ENCODE measurements around the gene FUT7.
"Not testable (repeated sequence)": the region's sequence is repeated elsewhere in the genome, so short reads cannot be mapped to it uniquely, and the experiment has no call there.

FUT7 gene

DNA sequence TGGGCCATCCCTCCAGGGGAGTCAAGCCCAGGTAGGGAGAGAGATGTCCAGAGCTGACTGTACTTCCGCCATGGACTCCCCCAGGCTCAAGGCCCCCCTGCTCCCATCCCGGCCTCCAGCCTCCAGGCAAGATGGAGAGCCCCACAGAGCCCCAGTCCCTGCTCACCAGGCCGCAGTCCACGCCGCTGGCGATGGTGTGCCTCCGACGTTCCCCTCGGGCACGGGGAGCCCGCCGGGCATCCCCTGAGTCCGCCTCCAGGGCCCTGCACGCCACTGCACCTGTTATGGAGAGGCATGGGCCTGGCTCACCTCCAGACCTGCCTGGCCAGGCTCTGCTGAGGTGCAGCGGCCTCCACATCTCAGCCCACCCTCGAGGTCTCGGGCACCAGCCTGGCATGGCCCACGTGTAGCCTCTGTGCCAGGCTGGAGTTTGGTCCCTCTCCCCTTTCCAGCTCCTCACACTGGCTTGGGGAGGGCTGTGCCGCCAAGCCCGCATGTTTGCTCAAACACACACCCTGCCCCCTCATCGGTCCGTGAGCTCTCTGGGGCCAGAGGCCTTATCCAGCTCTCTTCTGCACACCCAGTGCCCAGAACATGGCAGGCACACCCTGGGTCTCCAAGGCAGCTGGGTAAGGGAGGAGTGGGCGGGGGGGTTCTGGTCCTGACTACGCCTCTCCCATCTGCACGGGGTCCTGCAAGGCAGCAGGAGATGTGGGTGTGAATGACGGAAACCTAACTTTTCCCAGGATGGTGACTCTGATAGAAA lies 34.4 kb upstream of the FUT7 start:
- DNase-seq: no peak

DNA sequence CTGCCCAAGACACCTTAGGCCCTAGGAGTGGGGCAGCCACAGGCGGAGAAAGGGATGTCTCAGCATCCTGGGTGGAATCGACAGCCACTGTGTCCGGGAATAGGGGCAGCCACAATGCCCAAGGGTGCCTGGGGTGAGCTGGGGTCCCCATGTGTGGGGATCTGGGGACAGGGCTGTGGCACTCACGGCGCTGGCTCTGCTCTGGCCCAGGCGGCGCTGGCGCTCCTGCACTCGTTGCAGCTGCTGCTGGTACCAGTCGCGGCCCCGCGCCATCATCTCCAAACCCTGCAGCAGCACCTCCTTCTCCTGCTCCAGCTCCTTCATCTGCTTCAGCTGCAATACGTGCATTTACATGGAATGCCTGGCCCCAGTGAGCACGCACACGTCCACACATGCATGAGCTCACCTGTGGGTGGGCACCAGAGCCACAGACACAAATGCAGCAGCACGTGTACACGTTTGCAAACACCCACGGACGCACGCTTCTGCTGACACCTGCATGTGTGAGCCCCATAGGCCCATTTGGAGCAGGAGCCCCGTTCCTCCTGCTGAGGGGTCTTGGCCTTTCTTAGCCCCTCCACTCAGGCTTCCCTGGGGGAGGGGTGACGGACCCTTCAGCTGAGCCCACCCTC lies 33.6 kb upstream of the FUT7 start:
- no peak for DNase-seq

DNA sequence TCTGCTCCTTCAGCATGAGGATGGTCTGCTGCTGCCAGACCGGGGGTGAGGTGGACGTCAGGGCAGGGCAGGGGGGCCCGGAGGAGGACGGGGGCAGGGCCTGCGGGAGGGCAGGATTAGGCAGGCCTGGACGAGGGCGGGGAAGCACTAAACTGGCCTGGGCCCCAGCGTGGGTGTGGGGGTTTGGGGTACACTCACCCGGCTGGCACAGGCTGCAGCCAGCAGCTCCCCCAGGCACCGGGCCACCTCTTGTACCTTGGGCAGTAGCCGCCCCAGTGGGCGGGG lies 32.9 kb upstream of the FUT7 start:
- no peak for DNase-seq

DNA sequence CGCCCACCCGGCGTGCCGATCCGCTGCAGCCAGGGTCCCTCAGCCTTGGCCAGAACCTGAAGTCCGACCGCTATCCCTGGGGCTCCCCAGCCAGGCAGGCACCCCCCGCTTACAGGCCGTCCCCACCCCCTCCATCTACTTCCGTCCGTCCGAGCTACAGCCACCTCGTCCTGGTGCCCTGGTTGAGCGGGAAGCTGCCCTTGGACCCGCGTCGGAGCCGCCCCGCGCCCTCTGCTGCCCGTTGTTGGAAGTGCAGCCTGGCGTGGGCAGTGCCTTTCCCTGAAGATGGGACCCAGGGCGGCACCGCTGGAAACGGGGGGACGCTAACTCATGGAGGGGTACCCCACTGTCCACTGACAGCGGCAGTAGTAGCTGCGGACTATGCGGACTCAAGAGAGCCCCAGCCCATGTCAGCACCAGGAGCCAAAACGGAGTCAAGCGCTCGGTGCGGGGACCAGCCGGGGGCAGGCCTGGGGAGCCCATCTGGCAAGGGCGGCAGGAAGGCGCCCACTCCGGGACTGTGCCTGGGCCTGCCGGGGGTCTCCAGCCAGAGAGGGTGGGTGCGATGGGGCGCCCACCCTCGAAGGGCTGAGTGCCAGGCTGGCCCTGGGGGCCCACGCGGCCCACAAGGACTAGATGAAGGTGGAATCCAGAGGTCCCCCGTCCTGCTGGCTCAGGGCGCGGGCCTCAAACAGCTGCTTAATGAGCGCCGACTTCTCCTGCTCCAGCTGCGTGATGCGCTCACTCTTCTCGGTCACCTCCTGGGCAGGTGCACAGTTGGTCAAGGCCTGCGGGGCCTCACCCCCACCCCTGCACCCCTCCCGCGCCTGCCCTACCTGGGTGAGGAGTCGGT lies 32.4 kb upstream of the FUT7 start:
- DNase-seq: peak; percentile 68 to 84 (median 81)

DNA sequence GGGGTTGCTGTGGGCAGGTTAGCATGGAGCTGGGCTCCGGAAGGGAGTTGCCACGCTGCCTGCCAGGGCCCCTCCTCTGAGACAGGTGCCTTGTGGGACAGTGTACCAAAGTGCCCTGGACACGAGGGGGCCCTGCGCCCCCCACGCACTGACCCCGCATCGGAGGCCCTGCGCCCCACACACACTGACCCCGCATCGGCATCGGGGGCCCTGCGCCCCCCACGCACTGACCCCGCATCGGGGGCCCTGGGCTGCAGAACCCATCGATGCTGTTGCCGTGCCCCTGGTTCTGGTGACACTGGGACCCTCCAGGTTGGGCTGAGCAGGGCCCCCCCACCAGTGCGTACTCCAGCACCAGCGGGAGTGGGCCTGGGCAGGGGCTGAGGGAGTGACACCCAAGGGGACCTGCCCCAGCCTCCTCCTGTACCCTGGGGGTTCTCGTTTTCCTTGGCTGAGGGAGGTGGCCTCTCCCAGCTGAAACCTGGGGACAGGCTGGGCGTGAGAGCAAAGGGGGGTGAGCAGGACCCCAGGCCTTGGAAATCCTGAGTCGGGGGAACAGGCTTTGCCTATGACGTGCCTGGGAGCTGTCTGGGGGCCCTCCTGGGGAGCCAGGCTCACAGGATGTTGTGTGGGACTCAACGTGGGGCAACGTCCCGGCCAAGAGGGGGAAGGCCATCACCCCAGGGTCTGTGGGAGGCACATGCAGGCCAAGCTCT lies 31.6 kb upstream of the FUT7 start:
- DNase-seq: no peak

DNA sequence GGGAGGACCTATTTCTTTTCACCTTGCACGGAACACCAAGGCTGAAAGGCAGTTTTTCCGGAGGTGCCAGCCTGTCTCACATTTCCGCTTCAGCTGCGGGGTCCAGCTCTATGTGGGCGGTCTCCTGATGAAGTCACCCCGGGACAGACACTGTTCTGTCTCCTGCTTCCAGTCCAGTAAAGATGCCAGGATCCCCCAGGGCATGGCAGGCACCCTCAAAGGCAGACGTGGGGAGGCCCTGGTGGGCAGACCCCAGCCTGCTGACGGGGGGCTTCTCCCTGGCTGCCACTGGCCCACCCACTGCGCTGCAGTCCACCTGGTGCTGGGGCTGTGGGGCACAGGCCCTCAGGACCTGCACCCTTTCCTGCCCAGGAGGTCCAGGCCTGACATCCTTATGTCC lies 30.9 kb upstream of the FUT7 start:
- not testable (repeated sequence) for DNase-seq

DNA sequence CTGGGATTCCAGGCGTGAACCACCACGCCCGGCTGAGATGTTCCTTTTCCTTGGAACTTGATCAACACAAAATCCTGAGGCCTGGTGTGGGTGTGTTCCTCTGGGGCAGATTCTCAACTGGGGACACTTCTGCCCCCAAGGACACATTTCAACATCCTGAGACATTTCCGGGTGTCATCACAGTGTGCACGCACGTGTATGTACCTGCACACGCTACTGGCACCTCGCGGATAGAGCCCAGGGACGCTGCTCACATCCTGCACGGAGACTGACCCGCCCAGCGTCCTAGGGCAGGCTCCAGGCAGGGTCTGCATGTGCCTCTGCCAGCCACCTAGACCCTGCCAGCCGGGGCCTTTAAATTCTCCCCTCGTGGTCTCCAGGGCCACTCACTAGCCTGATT lies 30.5 kb upstream of the FUT7 start:
- DNase-seq: no peak

DNA sequence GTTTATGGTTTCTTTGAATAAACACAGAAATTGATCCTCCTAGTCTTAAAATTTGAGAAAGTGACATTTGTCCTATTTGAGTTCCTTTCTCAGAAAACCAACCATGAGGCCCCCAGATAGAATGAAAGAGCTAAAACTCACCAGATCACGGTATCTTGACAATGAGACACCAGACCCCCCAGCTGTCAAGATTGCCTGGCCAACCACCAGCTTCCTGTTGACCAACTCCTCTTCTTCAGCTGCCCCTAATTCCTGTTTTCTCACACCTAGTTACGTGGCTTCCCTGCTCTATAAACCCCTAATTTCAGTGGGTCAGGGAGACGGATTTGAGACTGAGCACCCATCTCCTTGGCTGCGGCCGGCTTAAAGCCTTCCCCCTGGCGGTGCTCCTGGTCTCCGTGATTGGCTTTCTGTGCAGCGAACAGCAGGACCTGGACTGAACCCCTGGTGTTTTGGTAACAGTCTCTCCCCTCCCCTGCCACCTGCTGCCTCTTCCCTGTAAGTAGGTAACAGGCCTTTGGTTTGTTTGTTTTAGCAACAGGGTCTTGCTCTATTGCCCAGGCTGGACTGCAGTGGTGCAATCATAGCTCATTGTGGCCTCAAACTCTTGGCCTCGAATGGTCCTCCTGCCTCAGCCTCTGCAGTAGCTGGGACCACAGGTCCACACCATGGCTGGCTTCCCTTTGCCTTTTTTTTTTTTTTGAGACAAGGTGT lies 26.8 kb upstream of the FUT7 start:
- no peak for DNase-seq

DNA sequence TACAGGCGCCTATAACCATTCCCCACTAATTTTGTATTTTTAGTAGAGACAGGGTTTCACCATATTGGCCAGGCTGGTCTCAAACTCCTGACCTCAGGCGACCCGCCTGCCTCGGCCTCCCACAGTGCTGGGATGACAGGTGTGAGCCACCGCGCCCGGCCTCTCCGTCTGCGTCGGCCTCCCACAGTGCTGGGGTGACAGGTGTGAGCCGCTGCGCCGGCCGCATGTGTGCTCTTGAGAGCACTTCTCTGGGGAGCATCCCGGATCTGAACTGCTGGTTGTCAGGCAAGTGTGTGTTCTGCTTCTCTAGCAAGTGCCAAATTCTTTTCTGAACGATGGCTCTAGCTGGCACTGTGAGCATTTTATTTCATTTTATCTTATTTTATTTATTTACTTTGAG lies 25.7 kb upstream of the FUT7 start:
- no peak for DNase-seq

DNA sequence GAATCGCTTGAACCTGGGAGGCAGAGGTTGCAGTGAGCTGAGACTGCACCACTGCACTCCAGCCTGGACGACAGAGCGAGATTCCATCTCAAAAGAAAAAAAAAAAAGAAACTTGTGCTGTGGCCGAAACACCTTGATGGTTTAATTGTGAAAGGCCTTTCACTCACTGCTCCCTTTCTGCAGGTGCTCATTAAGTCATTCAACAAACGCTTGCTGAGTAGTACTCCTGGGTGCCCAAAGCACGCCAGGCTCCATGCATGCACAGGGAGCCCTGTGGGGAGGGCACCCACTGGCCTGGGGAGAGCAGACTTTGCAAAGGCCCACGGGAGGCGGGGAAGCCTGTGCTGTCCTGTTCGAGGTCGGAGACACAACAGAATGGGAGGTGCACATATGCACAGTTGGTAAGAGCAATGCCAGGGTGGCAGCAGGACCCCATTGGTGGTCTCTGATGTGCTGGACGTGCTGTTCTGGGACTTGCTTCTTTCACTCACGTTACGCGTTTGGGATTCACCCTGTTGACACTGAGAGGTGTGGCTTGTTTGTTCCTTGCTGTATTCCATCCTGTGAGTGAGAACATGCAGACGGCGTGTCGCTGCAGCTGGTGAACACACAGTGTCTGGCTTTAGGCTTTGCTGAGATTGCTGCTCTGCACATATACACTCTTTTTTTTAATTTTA lies 25.0 kb upstream of the FUT7 start:
- DNase-seq: no peak

DNA sequence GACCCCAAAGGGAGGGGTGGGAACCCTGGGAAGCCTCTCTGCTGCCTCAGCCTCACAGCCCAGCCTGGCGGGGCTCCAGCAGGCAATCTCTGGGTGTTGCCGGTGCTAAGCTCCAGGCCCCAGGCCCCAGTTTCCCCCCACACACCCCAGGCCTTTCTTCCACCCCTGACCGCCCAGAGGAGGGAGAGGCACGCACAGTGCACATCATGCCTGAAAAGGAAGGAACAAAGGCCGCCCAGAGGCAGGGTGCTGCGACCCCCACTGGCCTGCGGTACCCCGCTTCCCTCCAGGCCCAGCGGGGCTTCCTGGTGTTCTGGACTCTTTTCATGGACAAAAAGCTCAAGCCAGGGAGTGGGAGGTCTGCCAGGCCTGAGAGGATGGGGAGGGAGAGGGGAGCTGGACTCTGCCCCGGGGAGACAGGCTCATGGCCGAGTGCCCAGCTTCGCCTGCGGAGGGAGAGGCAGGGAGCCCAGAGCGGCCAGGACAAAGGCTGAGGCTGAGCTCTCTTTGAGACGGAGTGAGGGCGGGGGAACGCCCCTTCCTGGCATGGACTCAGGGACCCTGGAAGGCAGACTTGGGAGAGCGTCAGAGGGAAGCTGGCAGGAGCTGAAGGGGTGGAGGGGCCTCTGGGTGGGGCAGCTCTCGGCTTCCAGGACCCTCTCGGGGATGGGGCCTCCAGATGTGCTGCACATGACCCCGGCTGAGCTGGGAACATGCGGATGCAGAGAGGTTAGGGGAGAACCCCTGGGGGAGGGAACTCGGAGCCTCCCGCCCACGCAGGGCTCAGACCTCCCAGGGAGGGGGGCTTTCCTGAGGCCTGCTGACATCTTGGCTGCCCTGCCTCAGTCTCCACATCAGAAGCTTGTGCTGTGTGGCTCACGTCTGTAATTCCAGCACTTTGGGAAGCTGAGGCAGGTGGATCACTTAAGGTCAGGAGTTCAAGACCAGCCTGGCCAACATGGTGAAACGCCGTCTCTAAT lies 23.8 kb upstream of the FUT7 start:
- no peak for DNase-seq

DNA sequence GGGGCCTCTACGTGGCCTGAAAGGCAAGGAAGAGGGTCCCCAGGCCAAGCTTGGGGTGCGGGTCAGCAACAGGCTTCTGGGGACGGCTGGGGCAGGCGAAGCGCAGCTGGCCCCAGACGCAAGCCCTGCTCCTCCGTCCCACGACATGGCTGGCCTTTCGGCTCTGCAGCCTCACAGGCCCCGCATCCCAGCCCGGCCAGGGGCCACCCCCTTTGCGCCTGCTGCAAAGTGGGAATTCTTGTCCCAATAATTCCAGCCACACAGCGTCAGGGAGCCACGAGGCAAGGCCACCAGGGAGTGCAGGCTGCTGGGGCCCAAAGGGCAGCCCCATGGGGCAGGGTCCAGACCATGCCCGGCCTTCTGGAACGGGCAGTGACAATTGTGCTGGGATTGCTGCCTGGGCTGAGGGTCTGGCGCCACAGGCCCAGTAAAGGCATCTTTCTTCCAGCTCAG lies 23.1 kb upstream of the FUT7 start:
- DNase-seq: no peak

DNA sequence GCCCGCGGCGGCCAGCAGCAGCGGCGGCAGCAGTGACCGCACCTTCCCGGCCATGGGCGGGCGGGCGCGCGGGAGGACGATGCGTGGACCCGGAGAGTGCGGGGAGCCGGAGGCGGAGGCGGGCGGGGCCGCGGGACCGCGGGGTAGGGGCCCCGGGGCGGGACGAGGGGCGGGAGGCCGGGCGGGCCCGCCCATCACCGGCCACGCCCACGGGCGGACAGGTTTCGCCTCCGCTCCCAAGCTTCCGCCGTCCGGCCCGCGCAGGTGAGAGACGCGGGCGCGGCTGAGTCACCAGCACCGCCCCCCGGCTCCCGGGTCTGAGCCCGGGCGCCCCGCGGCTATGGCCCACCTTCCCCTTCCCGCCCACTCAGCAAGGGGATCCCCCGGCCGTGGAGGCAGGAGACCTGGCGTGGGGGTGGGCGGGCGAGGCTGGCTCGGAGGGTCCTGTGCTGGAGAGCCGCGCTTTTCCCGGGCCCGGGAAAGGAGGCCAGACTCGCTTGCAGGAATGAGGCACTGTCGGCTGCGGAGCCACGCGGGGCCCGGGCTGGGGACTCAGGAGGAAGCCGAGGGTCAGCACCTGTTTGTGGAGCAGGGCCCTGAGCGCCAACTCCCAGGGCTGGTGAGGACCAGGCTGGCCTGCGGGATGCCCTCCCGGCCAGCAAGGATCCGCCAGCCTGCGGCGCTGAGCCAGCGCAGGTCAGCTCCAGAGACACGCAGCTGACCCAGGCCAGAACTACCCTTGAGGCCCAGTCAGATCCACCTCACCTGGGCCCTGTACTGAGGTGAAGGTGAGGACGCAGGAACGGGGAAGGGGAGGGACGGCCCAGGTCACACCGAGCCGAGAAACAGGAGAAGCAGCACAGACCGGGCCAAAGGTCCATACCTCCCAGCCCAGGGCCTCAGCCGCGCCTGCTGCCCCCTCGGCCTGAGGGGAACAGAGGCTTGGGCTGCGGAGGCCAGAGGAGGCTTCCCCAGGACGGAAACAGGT lies 22.4 kb upstream of the FUT7 start, which contains the start of gene ENTPD2:
Gene ENTPD2, minus strand, starts transcription at position 118 of the 988 bp plus-strand sequence. Its CDS starts 64 bp downstream, at position 54.
- DNase-seq: no peak

DNA sequence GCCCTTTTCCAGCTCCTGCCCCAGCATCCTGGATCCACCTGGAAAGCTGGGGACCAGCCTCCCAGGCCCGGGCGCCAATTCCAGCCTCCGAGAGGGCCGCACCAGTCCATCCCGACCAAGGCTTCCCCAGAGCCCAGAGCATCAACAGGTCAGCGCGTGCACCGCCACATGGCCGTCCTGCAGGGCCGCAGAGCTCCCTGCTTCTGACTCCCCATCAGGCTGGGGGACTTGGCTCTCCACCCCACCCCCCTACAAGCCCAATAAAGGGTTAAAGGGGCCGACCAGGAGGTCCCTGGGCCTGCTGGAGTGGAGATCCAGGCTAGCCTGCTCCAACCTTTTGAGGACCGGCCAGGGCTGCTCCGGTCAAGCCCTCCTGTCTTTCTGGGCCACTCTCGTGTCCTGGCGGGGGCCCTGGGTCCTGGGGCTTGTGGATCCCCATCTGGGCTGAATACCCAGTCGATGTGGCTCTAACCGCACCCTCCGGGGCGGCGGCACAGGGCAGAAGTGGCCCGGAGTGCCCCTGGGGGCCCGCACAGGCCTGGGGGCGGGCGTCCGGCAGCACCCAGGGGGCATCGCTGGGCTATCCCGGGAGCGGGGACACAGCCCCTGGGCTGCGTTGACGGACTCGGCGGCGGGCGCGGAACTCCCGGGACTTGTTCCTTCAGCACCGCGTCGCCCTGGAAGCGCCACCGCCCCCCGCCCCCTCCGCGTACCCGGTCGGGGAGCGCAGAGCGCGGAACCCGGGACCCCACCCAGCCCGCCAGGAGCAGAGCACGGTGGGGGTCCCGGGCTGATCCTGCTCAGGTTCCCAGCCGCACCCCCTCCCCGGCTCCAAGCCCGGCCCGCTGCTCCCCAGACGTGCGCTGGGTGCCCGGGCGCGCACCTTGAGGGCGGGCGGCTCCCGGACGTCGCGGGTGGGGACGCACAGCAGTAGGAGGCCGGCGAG lies 21.4 kb upstream of the FUT7 start:
- no peak for DNase-seq

DNA sequence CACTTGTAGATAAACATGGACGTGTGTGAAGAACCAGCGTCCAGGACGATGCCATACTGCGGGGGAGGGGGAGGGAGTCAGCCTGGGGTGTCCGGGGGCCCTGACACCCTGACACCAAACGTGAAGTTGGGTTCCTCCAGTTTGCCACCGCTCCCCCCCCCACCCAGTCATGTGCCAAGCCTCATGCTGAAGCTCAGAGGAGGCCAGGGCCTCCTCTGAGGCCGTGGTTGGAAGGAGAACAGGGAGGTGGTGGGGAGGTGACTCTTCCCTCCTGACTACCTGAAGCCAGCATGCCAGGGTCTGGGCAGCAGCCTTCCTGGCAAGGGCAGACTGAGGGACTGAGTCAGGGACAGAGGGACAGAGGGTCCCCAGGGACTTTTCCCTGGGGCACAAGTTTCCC lies 20.4 kb upstream of the FUT7 start:
- DNase-seq: no peak

DNA sequence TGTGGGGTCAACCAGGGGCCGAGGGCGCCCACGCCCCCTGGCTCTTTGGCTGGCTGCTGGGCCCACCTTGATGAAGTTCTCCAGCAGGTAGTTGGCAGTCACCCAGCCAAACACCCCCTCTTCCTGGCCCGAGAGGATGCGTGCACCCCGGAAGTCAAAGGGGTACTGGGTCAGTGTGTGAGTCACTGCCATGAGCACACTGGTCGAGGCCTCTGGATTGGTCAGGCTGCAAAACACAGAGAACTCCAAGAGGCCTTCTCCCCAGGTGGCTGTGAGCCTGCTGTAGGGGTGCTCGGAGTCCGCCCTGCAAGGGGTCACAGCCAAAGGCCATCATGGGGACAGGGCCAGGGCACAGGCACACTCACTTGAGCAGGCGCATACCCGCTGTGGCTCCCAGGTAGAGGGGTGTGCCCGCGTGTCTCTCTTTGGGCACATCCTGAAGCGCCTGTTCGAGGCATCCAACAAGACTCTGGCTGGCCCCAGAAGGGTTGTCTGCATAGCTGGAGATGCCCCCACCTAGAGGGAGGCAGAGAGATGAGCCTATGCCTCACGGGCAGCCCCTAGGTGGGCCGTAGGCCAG lies 19.3 kb upstream of the FUT7 start:
- DNase-seq: no peak

DNA sequence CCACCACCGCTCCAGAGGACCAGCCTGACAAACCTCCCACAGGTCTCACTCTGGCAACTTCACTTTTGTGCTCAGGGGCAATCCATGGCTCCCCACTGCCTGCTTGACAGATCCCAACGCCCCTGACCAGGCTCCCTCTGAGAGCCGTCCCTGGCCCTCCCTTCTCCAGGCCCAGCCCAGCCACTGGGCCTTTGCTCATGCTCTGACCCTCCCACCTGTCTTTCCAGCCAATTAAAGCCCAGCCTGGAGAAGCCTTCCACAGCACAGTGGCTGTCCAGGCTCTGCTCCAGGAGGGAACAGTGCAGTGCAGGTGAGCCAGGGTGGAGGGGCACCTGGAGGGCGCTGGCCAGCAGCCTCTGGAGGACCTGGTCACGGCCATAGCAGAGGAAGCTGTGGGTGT lies 18.7 kb upstream of the FUT7 start:
- no peak for DNase-seq
